ENCODE data around the gene ACBD6. TPM values are rescaled to one million over a fixed set of nuclear protein-coding genes. Genes with fewer than 3 reads are reported as not detected.

The ACBD6 gene
- total and polyA plus RNA-seq, 8 donors = 8.9 to 48.8 (median 37.7) TPM

GRCh38 chr1:180282401-180283044 is 219.9 kb downstream of the ACBD6 start:
- DNase-seq = no peak
- Histone ChIP-seq H3K4me1 (peaks cover 0 to 8% (median 0%) of the 10 kb centered on the region in 4 donors), H3K9me3 (no peaks in the 10 kb centered on the region), H3K36me3 (peaks cover 0 to 42% (median 35%) of the 10 kb centered on the region in 4 donors), H3K27me3 (no peaks in the 10 kb centered on the region), H3K4me3 (no peak overlapping the region), H3K27ac (no peak overlapping the region)
- WGBS, 5 donors = 72 to 83% (median 77%) methylated on average over 5 of the region's 5 CpGs
- TF ChIP-seq EP300 (IDR thresholded peaks at IDR 0.05) (no peak), POLR2A (IDR thresholded peaks at IDR 0.05) (no peak), POLR2AphosphoS5 (IDR thresholded peaks at IDR 0.05) (no peak)
- TF ChIP-seq, protein P1, sequence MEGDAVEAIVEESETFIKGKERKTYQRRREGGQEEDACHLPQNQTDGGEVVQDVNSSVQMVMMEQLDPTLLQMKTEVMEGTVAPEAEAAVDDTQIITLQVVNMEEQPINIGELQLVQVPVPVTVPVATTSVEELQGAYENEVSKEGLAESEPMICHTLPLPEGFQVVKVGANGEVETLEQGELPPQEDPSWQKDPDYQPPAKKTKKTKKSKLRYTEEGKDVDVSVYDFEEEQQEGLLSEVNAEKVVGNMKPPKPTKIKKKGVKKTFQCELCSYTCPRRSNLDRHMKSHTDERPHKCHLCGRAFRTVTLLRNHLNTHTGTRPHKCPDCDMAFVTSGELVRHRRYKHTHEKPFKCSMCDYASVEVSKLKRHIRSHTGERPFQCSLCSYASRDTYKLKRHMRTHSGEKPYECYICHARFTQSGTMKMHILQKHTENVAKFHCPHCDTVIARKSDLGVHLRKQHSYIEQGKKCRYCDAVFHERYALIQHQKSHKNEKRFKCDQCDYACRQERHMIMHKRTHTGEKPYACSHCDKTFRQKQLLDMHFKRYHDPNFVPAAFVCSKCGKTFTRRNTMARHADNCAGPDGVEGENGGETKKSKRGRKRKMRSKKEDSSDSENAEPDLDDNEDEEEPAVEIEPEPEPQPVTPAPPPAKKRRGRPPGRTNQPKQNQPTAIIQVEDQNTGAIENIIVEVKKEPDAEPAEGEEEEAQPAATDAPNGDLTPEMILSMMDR (IDR thresholded peaks at IDR 0.05) = no peak
- intact Hi-C loops (cut with DNase I; ENCODE audit: low total_unique reads) = no loop called here

DNA sequence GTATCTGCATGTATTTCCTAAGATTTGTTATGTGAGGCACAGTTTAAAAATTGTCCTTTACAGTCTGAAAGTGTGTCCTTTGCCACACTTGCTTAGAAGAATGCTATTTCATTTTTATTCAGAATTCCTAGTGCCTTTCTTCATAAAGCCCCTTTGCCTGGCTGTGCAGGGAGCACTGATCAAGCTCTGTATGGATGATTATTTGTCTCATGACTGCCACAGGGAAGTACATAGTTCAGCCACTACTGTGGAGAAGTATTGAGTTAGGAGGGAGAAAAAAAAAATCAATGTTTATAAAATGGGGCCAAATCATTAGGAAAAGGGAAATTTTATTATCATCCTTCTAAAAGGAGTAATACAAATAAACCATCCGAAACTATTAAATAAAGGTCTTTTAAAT is 220.9 kb downstream of the ACBD6 start:
- intact Hi-C loops (cut with DNase I; ENCODE audit: low total_unique reads) = no loop called here

GRCh38 chr1:180280617-180281016 is 221.8 kb downstream of the ACBD6 start:
- Histone ChIP-seq H3K4me3 (no peak overlapping the region), H3K4me1 (peaks cover 0 to 11% (median 0%) of the 10 kb centered on the region in 4 donors), H3K27ac (no peak overlapping the region), H3K36me3 (peaks cover 0 to 36% (median 25%) of the 10 kb centered on the region in 4 donors), H3K27me3 (no peaks in the 10 kb centered on the region), H3K9me3 (no peaks in the 10 kb centered on the region)
- intact Hi-C loops (cut with DNase I; ENCODE audit: low total_unique reads) = no loop called here
- TF ChIP-seq POLR2AphosphoS5 (IDR thresholded peaks at IDR 0.05) (no peak), POLR2A (IDR thresholded peaks at IDR 0.05) (no peak), EP300 (IDR thresholded peaks at IDR 0.05) (no peak)
- TF ChIP-seq, protein P1 (IDR thresholded peaks at IDR 0.05) = no peak
- WGBS, 5 donors = 97 to 100% (median 100%) methylated on average over 2 of the region's 2 CpGs
- no peak for DNase-seq

More for the DNA sequence above, 220.9 kb downstream of the ACBD6 start:
- peaks cover 0 to 11% (median 0%) of the 10 kb centered on the region in 4 donors for H3K4me1 ChIP-seq
- no peak for DNase-seq
- H3K27me3 ChIP-seq = no peaks in the 10 kb centered on the region
- H3K9me3 ChIP-seq = no peaks in the 10 kb centered on the region
- TF ChIP-seq EP300 (IDR thresholded peaks at IDR 0.05) (no peak), POLR2AphosphoS5 (IDR thresholded peaks at IDR 0.05) (no peak), POLR2A (IDR thresholded peaks at IDR 0.05) (no peak)
- TF ChIP-seq, protein P1 (IDR thresholded peaks at IDR 0.05) = no peak
- 73 to 94% (median 86%) methylated on average over 1 of the region's 1 CpG for WGBS, 5 donors
- H3K27ac ChIP-seq = no peak overlapping the region
- H3K36me3 ChIP-seq = peaks cover 0 to 36% (median 26%) of the 10 kb centered on the region in 4 donors
- H3K4me3 ChIP-seq = no peak overlapping the region

DNA sequence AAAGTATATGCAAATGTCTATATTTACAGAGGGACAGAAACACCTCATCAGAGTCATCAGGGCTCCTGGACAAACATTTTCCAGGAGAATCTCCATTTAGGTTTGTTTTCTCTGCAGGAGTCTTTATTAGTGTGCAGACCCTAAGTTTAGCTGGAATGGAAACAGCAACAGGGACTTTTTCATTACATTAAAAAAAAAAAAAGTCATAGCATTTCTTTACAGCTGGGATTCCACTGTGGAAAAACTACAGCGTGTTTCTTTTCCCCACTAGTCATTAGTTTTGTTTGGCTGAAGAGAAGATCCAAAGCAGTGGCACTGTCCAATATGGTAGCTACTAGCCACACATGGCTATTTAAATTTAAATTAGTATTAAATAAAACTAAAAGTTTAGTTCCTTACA is 222.7 kb downstream of the ACBD6 start:
- no peak for DNase-seq
- Histone ChIP-seq H3K4me3 (no peak overlapping the region), H3K27me3 (no peaks in the 10 kb centered on the region), H3K36me3 (peaks cover 0 to 36% (median 28%) of the 10 kb centered on the region in 4 donors), H3K4me1 (peaks cover 0 to 11% (median 0%) of the 10 kb centered on the region in 4 donors), H3K27ac (peak overlapping the region in 2 of 5 donors; percentile 47 to 54), H3K9me3 (no peaks in the 10 kb centered on the region)
- intact Hi-C loops (cut with DNase I; ENCODE audit: low total_unique reads) = no loop called here
- TF ChIP-seq, protein P1 (IDR thresholded peaks at IDR 0.05) = no peak
- no peak for TF ChIP-seq POLR2AphosphoS5 (IDR thresholded peaks at IDR 0.05)
- no peak for TF ChIP-seq POLR2A (IDR thresholded peaks at IDR 0.05)
- WGBS, 5 donors = 89 to 100% (median 97%) methylated on average over 1 of the region's 1 CpG

Data from stomach (tissue), 9 donors.